ENCODE data around the gene ELMO3. TPM values are rescaled to one million over a fixed set of nuclear protein-coding genes. Genes with fewer than 3 reads are reported as not detected.

Gene ELMO3
- total RNA-seq, 1 experiment from 2014 or later: 2.0 TPM

GRCh38 chr16:67211674-67212073 lies 12.7 kb downstream of the ELMO3 start:
- Histone ChIP-seq H3K9me3 (ENCODE audit: control insufficient read depth, insufficient read depth, low read depth, low read length) (no peaks in the 10 kb centered on the region), H3K27ac (ENCODE audit: low read length) (no peak overlapping the region), H3K4me3 (ENCODE audit: low read depth in 2 of 2, low read length in 2 of 2) (no peak overlapping the region), H3K4me1 (ENCODE audit: control insufficient read depth, insufficient read depth, low read length) (peaks cover 12% of the 10 kb centered on the region), H3K36me3 (ENCODE audit: control insufficient read depth, insufficient read depth, low read length) (no peaks in the 10 kb centered on the region), H3K27me3 (ENCODE audit: control insufficient read depth, insufficient read depth, low read length) (no peaks in the 10 kb centered on the region)
- BruUV-seq (replicated peaks): no TSS peak
- DNase-seq (ENCODE audit: low read depth, low spot score): no peak
- intact Hi-C loops (cut with micrococcal nuclease; ENCODE audit: unreplicated experiment): no loop called here
- POLR2A ChIA-PET: no interaction called here
- no peak for TF ChIP-seq TCF7L2 (IDR thresholded peaks at IDR 0.05; ENCODE audit: low read depth, low read length)
- TF ChIP-seq POLR2AphosphoS5 (IDR thresholded peaks at IDR 0.05; ENCODE audit: low read depth, low read length): no peak
- no peak for TF ChIP-seq CTCF (IDR thresholded peaks at IDR 0.05)
- TF ChIP-seq SIN3A (IDR thresholded peaks at IDR 0.05; ENCODE audit: borderline replicate concordance, insufficient read depth, low read depth, low read length): no peak
- no peak for TF ChIP-seq REST (IDR thresholded peaks at IDR 0.05; ENCODE audit: insufficient read depth in 1 of 2, low read depth in 2 of 2, low read length in 1 of 2)
- CTCF ChIA-PET: no interaction called here
- ATAC-seq: no peak
- in situ Hi-C loops (cut with HindIII; ENCODE audit: low pct_unique_long_range_greater_than_20kb, low sequenced_read_pairs): no loop called here

- ATAC-seq (no peak), DNase-seq (ENCODE audit: low read depth, low spot score) (no peak)
- intact Hi-C loops (cut with micrococcal nuclease; ENCODE audit: unreplicated experiment) (no loop called here), in situ Hi-C loops (cut with HindIII; ENCODE audit: low pct_unique_long_range_greater_than_20kb, low sequenced_read_pairs) (no loop called here)
- Histone ChIP-seq H3K4me3 (ENCODE audit: low read depth in 2 of 2, low read length in 2 of 2) (no peak overlapping the region), H3K36me3 (ENCODE audit: control insufficient read depth, insufficient read depth, low read length) (no peaks in the 10 kb centered on the region), H3K4me1 (ENCODE audit: control insufficient read depth, insufficient read depth, low read length) (peaks cover 2% of the 10 kb centered on the region), H3K27ac (ENCODE audit: low read length) (no peak overlapping the region), H3K9me3 (ENCODE audit: control insufficient read depth, insufficient read depth, low read depth, low read length) (no peaks in the 10 kb centered on the region), H3K27me3 (ENCODE audit: control insufficient read depth, insufficient read depth, low read length) (no peaks in the 10 kb centered on the region)
- no peak for TF ChIP-seq CTCF (IDR thresholded peaks at IDR 0.05)
- no peak for TF ChIP-seq POLR2AphosphoS5 (IDR thresholded peaks at IDR 0.05; ENCODE audit: low read depth, low read length)
- ChIA-PET CTCF (no interaction called here), POLR2A (no interaction called here)
- BruUV-seq (replicated peaks): no TSS peak
Observed at GRCh38 chr16:67212766-67213165, 13.8 kb downstream of the ELMO3 start.
